ENCODE measurements around the gene AEN.
A peak's percentile ranks its signal among the peaks of the same experiment; 100 is the strongest.

Gene AEN

DNA sequence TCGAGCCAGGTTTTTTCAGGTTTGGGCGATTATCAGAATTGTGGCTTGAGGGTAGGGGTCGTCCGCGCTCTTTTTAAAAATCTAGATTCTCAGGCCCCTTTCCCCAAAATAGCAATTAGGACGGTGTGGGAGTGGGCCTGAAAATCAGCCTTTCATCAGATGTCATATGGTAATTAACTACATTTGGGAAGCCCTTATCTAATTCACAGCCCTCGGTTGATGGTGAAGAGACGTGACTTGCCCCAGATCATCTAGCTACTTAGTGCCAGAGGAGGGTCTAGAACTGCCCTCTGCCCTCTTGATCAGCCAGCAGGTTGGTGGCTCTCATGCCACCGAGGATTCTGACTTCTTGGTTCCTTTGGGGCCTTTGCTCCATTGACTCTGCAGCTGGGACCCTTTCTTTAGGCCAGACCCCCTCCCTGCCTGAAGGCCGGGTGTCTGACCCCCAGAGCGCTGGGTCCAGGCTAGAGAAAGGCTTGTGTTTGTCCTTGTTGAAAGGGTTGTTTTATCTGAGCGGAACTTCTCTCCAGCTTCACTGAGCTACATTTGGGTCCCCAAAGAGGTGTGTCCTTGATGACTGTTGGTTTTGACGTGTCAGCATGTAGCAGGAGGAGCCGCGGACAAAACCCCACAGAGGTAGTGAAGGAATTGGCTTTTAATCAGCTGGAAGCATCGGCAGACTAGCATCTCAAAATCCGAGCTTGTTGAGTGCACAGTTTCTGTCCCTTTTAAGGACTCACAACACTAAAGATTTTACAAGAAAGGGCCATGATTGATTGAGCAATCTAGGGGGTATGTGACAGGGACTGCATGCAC is 857 bp downstream of the AEN start:
- no peaks in the 10 kb centered on the region for H3K27me3 Mint-ChIP-seq
- peaks cover 34% of the 10 kb centered on the region for H3K4me1 Mint-ChIP-seq (ENCODE audit: low read depth)
- intact Hi-C loops (cut with micrococcal nuclease), result loop anchor here (5.0 to 10.0 kb wide), 4 partner anchors 40 to 213 kb away; partner anchors contain the start of genes DET1, MRPL46 and MRPS11
- peaks cover 30% of the 10 kb centered on the region for H3K36me3 Mint-ChIP-seq (ENCODE audit: low read depth)
- H3K27ac Mint-ChIP-seq, result peak overlapping the region; percentile 85
- no peaks in the 10 kb centered on the region for H3K9me3 Mint-ChIP-seq
- peak overlapping the region; percentile 79 for H3K4me3 Mint-ChIP-seq

DNA sequence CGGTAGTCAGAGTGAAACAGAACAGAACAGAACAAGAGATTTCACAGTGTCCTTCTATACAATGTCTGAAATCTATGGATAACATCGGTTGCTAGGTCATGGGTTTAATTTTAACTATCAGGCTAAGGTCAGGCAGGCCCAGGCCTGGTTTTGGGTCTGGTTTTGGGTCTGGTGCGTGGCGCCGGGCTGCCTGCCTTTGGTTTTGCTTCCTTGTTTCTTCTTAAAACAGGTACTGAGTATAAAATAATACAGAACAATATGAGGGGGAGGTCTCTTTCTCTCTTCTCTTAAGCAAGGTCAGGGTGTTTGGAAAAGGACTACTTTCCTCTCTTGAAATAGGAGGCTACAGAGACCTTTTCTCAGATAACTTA is 1.4 kb downstream of the AEN start:
- Mint-ChIP-seq H3K4me1 (ENCODE audit: low read depth) (peaks cover 40% of the 10 kb centered on the region), H3K4me3 (peak overlapping the region; percentile 79), H3K27ac (peak overlapping the region; percentile 85), H3K9me3 (no peaks in the 10 kb centered on the region), H3K27me3 (no peaks in the 10 kb centered on the region), H3K36me3 (ENCODE audit: low read depth) (peaks cover 36% of the 10 kb centered on the region)
- intact Hi-C loops (cut with micrococcal nuclease), result loop anchor here (5.0 to 10.0 kb wide), 4 partner anchors 40 to 212 kb away; partner anchors contain the start of genes DET1, MRPL46 and MRPS11

DNA sequence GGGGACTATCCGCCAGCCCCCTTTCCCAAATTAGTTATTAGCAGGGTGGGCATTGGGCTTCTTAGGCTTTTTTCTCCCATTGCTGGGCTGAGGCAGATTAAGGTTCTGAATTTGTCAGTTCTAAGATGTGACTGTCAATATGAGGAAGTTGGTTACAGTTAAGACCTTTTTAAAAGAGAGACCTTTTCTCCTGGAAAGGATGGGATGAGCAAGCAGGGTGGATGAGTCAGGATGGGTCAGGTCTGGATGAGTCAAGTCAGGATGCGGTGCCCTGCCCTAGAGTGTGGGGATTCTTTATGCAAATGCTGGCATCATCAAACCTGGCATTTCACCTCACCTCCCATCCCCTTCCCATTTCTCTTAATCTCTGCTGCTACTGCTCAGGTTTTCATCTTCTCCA is 1.9 kb downstream of the AEN start:
- Mint-ChIP-seq H3K27me3 (no peaks in the 10 kb centered on the region), H3K9me3 (no peaks in the 10 kb centered on the region), H3K36me3 (ENCODE audit: low read depth) (peaks cover 41% of the 10 kb centered on the region), H3K27ac (peak overlapping the region; percentile 85), H3K4me3 (peak overlapping the region; percentile 79), H3K4me1 (ENCODE audit: low read depth) (peaks cover 42% of the 10 kb centered on the region)
- intact Hi-C loops (cut with micrococcal nuclease), result loop anchor here (5.0 to 10.0 kb wide), 4 partner anchors 39 to 212 kb away; partner anchors contain the start of genes DET1, MRPL46 and MRPS11

DNA sequence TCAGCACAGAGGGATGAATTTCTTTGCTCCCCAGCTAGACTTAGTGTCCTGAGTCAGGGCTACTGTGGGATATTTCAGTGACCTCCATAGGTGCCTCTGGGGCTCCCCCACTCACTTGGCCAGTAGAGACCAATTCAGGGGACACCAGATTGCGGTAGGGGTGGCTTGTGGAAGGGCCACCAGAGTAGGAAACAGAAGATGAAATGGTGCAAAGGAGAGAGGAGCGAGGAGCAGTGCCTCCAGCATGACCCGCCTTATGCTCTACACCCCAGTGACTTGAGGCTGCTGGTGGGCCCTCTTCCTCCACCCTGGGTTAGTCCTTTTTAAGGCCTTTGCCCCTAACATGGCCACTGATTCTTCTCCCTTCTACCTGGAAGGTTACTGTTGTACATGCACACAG is 2.5 kb downstream of the AEN start:
- Mint-ChIP-seq H3K27me3 (no peaks in the 10 kb centered on the region), H3K4me3 (no peak overlapping the region), H3K9me3 (no peaks in the 10 kb centered on the region), H3K27ac (peak overlapping the region; percentile 22), H3K36me3 (ENCODE audit: low read depth) (peaks cover 46% of the 10 kb centered on the region), H3K4me1 (ENCODE audit: low read depth) (peaks cover 47% of the 10 kb centered on the region)
- intact Hi-C loops (cut with micrococcal nuclease), result loop anchor here (5.0 to 10.0 kb wide), 4 partner anchors 39 to 211 kb away; partner anchors contain the start of genes DET1, MRPL46 and MRPS11

- Mint-ChIP-seq H3K4me3 (no peak overlapping the region), H3K4me1 (ENCODE audit: low read depth) (peaks cover 52% of the 10 kb centered on the region), H3K36me3 (ENCODE audit: low read depth) (peaks cover 54% of the 10 kb centered on the region), H3K27me3 (no peaks in the 10 kb centered on the region), H3K27ac (peak overlapping the region; percentile 22), H3K9me3 (no peaks in the 10 kb centered on the region)
- intact Hi-C loops (cut with micrococcal nuclease), result loop anchor here (5.0 to 10.0 kb wide), 4 partner anchors 38 to 210 kb away; partner anchors contain the start of genes DET1, MRPL46 and MRPS11
Measured at GRCh38 chr15:88624156-88624970, 3.2 kb downstream of the AEN start.

DNA sequence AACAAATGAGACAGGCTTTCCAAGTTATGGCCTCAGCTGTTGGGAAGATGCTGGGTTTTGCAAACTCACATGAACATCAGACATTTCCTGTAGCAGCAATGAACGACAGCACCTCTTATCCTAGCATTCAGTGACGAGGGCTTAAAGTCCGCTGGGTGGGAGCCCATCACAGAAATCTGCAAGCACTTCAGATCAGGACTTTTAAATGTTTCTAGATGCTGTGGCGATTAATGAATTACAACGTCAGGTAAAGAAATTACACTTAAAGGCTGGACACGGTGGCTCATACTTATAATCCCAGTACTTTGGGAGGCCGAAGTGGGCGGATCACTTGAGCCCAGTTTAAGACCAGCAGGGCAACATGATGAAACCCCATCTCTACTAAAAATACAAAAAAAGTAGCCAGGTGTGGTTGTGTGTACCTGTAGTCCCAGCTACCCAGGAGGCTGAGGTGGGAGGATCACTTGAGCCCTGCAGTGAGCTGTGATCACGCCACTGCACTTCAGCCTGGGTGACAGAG is 3.9 kb downstream of the AEN start:
- Mint-ChIP-seq H3K36me3 (ENCODE audit: low read depth) (peaks cover 60% of the 10 kb centered on the region), H3K27ac (no peak overlapping the region), H3K27me3 (no peaks in the 10 kb centered on the region), H3K9me3 (no peaks in the 10 kb centered on the region), H3K4me1 (ENCODE audit: low read depth) (peaks cover 59% of the 10 kb centered on the region), H3K4me3 (no peak overlapping the region)
- intact Hi-C loops (cut with micrococcal nuclease), result loop anchor here (5.0 to 10.0 kb wide), 4 partner anchors 37 to 210 kb away; partner anchors contain the start of genes DET1, MRPL46 and MRPS11

DNA sequence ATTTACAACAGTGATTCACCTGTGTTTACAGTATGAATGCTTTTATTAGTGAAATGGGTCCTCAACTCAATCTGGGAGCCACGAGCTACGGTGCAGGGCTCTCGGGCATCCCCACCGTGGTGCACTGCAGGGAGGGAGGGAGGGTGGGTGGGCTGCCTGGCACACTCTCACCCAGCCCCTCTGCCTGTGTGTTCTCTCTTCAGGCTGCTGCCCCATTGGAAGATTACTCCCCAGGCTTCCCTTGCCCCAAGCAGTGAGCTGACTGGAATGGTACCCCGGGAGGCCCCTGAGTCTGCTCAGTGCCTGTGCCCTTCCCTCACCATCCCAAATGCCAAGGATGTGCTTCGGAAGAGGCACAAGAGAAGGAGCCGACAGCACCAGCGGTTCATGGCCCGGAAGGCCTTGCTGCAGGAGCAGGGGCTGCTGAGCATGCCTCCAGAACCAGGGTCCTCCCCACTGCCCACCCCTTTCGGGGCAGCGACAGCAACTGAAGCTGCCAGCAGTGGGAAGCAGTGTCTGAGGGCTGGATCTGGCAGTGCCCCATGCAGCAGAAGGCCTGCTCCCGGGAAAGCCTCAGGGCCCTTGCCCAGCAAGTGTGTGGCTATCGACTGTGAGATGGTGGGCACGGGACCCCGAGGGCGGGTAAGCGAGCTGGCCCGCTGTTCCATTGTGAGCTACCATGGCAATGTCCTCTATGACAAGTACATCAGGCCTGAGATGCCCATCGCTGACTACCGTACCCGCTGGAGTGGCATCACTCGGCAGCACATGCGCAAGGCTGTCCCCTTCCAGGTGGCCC is 5.0 kb downstream of the AEN start:
- Mint-ChIP-seq H3K36me3 (ENCODE audit: low read depth) (peaks cover 68% of the 10 kb centered on the region), H3K4me1 (ENCODE audit: low read depth) (peaks cover 66% of the 10 kb centered on the region), H3K27ac (no peak overlapping the region), H3K9me3 (no peaks in the 10 kb centered on the region), H3K27me3 (no peaks in the 10 kb centered on the region), H3K4me3 (no peak overlapping the region)
- intact Hi-C loops (cut with micrococcal nuclease), result loop anchor here (10.0 kb wide), 1 partner anchor 209 kb away; no protein-coding TSS in a partner anchor

DNA sequence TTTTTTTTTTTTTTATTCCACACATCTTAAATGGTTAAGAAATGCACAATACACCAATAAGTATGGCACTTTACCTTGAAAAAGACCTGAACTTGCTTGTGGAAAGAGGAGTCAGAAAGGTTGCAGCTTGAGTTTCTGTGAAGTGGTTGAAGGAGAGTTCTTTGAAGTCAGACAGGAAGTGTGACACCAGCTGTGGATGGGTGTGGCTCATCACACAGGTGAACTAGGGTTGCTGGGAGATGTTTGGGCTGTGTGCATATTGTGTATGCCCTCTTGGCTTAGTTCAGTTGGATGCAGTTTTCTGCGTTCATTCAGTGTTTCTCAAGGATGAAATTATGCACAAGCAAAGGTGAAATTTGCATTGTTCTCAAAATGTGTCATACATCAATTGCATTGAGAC is 6.3 kb downstream of the AEN start:
- Mint-ChIP-seq H3K9me3 (no peaks in the 10 kb centered on the region), H3K27me3 (no peaks in the 10 kb centered on the region), H3K27ac (no peak overlapping the region), H3K4me3 (no peak overlapping the region), H3K36me3 (ENCODE audit: low read depth) (peaks cover 71% of the 10 kb centered on the region), H3K4me1 (ENCODE audit: low read depth) (peaks cover 66% of the 10 kb centered on the region)
- intact Hi-C loops (cut with micrococcal nuclease), result loop anchor here (10.0 kb wide), 1 partner anchor 207 kb away; no protein-coding TSS in a partner anchor

- Mint-ChIP-seq H3K4me3 (no peak overlapping the region), H3K27me3 (no peaks in the 10 kb centered on the region), H3K4me1 (ENCODE audit: low read depth) (peaks cover 64% of the 10 kb centered on the region), H3K36me3 (ENCODE audit: low read depth) (peaks cover 76% of the 10 kb centered on the region), H3K9me3 (no peaks in the 10 kb centered on the region), H3K27ac (no peak overlapping the region)
- intact Hi-C loops (cut with micrococcal nuclease), result loop anchor here (10.0 kb wide), 1 partner anchor 207 kb away; no protein-coding TSS in a partner anchor
Measured at GRCh38 chr15:88628018-88628654, 7.0 kb downstream of the AEN start.

DNA sequence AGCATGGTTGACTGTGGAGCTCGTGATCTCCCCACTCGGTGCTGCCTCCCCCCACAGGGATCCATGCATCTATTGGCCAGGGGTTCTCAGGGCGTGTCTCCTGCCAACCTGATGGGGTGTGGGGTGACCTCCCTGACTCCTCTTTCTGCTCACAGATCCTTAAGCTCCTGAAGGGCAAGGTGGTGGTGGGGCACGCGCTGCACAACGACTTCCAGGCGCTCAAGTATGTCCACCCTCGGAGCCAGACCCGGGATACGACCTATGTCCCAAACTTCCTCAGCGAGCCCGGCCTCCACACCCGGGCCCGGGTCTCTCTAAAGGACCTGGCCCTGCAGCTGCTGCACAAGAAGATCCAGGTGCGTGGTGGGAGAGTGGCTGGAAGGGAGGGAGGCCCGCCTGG is 7.9 kb downstream of the AEN start:
- no peaks in the 10 kb centered on the region for H3K9me3 Mint-ChIP-seq
- H3K27ac Mint-ChIP-seq, result no peak overlapping the region
- peaks cover 73% of the 10 kb centered on the region for H3K36me3 Mint-ChIP-seq (ENCODE audit: low read depth)
- no peak overlapping the region for H3K4me3 Mint-ChIP-seq
- no peaks in the 10 kb centered on the region for H3K27me3 Mint-ChIP-seq
- intact Hi-C loops (cut with micrococcal nuclease), result loop anchor here (10.0 kb wide), 1 partner anchor 206 kb away; no protein-coding TSS in a partner anchor
- H3K4me1 Mint-ChIP-seq (ENCODE audit: low read depth), result peaks cover 57% of the 10 kb centered on the region

DNA sequence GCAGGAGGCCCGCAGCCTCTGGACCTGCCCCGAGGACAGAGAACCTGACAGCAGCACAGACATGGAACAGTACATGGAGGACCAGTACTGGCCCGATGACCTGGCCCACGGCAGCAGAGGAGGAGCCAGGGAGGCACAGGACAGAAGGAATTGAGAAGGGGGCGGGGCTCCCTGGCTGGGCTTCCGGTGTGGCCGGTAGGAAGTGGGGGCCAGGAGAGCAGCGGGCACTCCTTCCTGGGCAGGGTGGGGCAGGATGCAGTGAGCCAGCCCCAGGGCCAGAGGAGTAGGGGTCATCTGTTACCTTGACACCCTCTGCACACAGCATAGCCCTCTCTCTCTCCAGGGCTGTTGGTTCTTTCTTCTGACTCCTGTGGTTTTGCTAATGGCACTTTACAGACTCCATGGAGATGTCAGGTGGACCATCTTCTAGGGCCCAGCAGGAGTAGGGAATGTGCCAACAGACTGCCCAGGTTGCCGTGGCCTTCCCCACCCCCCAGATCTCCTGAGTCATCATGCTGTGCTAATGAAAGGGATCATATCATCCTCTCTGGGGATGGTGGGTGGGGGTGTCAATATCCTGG is 9.1 kb downstream of the AEN start:
- no peak overlapping the region for H3K27ac Mint-ChIP-seq
- H3K4me3 Mint-ChIP-seq, result no peak overlapping the region
- intact Hi-C loops (cut with micrococcal nuclease), result no loop called here
- H3K36me3 Mint-ChIP-seq (ENCODE audit: low read depth), result peaks cover 70% of the 10 kb centered on the region
- H3K27me3 Mint-ChIP-seq, result no peaks in the 10 kb centered on the region
- H3K4me1 Mint-ChIP-seq (ENCODE audit: low read depth), result peaks cover 52% of the 10 kb centered on the region
- H3K9me3 Mint-ChIP-seq, result no peaks in the 10 kb centered on the region

DNA sequence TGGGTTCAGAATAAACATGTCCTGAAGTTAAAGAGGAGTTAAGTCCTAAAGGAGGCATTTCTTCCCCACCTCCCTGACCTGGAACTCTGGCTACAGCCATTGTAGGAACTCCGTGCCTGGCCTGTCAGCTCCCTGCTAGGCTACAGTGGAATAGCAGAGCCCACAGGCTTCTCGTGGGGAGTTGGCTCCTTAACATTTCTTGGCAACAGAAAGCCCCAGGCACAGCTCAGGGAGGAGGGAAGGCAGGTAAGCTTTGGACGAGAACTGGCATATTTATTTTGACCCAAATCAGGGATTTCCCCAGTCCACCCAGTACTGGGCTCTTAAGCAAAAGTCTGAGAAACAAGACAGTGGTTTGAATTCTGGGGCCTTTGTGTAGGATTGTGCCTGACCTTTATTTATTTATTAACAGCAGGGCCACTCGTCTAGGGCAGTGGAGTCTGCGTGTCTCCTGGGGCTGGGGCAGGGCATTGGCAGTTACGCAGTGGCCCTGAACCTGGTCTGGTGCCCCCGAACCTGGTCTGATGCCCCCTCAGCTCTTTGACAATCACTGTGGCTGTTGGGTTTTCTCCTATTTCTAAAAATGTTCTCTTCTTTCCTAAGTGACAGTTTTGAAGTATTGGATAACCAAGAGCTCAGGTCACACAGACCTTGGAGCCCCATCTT is 9.8 kb downstream of the AEN start:
- Mint-ChIP-seq H3K9me3 (no peaks in the 10 kb centered on the region), H3K4me3 (no peak overlapping the region), H3K27ac (no peak overlapping the region), H3K36me3 (ENCODE audit: low read depth) (peaks cover 70% of the 10 kb centered on the region), H3K27me3 (no peaks in the 10 kb centered on the region), H3K4me1 (ENCODE audit: low read depth) (peaks cover 52% of the 10 kb centered on the region)
- intact Hi-C loops (cut with micrococcal nuclease), result no loop called here
